NOMO-1 treated with DMSO at 0.1 percent for 48 hours (cell line): ENCODE data around the gene DENND5B.

Source experiments
- DNase-seq: peaks from one replicate; lab custom pipeline; 2025; ENCODE audit not compliant: unreplicated experiment; lab: John Stamatoyannopoulos, UW

DENND5B gene

DNA sequence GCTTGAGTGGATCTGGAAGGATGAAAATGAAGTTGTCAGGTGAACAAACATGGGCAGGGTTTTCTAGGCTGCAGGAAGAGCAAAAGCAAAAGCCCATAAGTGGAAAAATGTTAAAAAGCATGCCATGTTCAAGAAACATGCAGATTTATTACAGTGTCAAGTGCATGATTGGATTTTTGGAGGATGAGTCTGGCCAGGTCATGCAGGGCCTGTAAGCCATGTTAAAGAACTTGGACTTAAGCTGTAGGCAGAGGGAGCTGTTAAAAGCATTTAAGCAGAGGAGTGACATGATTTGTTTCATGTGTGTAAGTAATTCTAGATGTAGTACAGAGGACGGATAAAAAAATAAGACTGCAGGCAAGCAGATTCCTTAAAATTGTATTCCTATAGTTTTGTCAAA, 248.7 kb downstream of the DENND5B start:
- DNase-seq = no peak

DNA sequence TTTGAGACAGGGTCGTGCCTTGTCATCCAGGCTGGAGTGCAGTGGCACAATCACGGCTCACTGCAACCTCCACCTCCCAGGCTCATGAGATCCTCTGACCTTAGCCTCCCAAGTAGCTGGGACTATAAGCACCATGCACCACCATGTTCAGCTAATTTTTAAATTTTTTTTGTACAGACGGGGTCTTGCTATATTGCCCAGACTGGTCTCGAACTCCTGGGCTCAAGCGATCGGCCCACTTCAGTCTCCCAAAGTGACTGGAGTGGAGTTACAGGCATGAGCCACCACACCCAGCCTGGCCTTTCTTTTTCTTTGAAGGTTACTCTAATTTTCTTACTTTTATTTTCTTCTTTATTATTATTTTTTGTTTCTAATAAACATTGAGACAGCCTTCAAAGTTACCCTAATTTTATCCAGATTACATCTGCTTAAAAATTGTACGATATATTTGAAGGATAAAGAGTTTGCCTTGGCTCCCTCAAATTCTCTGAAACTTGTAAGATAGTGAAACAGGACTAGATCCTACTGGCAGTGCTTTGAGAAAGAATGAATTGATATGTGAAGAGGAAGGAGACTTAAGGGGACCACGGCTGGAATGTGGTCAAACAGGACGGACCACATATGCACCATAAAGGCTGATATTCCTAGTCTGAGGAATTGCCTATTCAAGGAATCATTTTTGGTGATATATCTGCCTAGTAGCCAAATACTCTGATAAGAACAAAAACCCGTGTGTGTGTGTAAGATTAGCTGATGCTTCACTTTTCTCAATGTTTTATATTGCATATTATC, 250.9 kb downstream of the DENND5B start:
- DNase-seq = no peak

GRCh38 chr12:31337952-31338351, 253.0 kb downstream of the DENND5B start:
- DNase-seq = no peak
